HG03571 (cell line): ENCODE results near the gene CSNK1G2.
"Not testable (repeated sequence)": the region's sequence is repeated elsewhere in the genome, so short reads cannot be mapped to it uniquely, and the experiment has no call there.

Experiments
- ATAC-seq: cut with Tn5 transposase; IDR thresholded peaks from one replicate; pipeline ENCODE4 v1.9.1; 2021; ENCODE audit not compliant: unreplicated experiment

CSNK1G2 gene

DNA sequence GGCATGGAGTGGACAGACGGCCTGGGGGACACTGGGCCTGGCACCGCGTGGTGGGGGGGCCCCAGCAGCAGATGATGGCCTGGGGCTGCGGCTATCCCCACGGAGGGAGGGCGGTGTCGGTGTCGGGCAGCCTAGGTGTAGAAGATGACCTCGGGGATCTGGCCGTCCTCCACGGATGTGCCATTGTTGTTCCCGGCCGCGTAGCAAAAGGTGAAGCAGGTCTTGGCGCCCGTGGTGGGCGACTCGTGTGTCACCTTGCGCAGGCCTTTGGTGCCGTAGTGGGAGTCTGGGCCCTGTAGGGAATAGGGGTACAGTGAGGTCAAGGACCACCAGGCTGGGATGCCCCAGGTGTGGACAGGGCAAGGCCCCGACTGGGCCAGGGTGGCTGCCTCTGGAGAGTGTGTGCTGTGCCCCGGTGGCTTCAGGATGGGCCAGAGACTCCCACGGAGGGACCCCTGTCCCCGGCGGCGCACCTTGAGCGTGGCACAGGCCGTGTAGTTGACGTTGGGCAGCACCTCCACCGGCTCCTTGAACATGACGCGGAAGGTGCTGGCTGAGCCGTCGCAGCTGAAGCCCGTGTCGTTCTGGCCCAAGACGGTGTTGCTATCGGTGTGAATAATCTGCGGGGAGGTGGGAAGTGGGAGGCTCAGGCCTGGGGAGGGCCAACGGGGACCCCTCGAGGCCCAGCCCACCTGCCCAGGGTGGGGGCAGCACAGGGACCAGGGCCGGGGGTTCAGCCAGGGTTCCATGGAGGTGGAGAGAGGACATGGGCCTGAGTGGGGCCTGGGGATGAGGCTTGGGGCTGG is 45.6 kb downstream of the CSNK1G2 start:
- no peak for ATAC-seq

- no peak for ATAC-seq
These were observed 46.5 kb downstream of the CSNK1G2 start for GRCh38 chr19:1987197-1988187.

GRCh38 chr19:1988464-1988863 is 47.5 kb downstream of the CSNK1G2 start:
- not testable (repeated sequence) for ATAC-seq

- ATAC-seq: no peak
These were observed 48.7 kb downstream of the CSNK1G2 start for GRCh38 chr19:1989513-1990229.

GRCh38 chr19:1990230-1991017 is 49.5 kb downstream of the CSNK1G2 start:
- no peak for ATAC-seq

DNA sequence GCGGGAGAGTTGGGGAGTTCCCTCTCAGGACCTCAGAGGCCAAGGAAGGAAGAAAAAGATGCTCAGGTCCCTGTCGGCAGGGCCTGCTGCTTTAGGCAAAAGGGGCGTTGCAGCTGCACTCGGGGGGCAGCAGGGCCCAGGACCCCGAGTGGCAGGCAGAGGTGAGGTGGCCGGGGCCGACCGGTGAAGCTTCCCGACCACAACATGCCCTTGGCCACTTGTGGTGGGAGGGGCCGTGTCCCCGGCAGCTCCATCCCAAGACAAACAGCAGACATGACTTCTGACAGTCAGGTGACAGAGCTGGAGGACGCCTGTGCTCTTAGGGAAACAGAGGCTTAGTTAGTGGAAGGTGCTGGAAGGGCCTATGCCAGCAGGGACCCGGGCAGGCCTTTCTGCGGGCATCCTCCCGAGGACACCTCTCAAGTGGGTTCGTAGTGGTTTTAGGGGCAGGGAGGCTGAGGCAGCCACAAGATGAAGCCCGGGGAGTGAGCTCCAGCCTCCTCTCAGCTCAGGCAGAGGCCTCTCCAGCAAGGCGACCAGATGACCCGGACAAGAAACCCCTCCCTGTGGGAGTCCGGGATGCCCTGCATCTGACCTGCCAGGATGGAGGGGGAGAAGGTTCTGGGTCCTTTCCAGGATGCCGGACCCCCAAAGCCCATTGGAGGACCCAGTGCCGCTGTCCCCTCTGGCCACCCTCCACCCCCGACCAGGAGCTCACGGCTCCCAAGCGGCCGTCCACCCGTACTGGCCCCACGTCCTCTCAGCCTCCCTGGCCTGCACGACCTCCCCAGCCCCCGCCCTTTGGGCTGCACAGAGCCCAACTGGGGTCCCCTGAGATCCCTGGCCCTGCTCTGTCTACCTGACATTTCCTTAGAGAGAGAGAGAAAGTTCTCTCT is 50.3 kb downstream of the CSNK1G2 start:
- ATAC-seq: no peak

DNA sequence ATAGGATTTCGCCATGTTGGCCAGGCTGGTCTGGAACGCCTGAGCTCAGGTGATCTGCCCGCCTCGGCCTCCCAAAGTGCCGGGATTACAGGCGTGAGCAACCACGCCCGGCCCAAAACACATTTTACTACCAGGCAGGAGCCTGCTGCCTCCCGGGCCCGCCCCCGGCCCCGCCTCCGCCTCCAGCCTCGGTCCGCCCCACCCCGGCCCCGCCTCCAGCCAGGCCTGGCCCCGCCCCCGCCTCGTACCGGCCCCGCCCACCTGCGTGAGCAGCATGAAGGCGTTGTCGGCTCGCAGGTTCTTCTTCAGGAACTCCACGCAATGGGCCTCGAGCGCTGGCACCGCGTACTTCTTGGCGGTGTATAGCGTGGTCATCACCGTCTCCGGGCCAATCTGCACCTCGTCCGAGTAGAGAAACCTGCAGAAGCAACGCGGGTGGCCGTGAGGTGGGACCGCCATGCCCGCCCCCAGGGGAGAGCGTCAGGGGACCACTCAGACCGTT is 51.8 kb downstream of the CSNK1G2 start:
- no peak for ATAC-seq

DNA sequence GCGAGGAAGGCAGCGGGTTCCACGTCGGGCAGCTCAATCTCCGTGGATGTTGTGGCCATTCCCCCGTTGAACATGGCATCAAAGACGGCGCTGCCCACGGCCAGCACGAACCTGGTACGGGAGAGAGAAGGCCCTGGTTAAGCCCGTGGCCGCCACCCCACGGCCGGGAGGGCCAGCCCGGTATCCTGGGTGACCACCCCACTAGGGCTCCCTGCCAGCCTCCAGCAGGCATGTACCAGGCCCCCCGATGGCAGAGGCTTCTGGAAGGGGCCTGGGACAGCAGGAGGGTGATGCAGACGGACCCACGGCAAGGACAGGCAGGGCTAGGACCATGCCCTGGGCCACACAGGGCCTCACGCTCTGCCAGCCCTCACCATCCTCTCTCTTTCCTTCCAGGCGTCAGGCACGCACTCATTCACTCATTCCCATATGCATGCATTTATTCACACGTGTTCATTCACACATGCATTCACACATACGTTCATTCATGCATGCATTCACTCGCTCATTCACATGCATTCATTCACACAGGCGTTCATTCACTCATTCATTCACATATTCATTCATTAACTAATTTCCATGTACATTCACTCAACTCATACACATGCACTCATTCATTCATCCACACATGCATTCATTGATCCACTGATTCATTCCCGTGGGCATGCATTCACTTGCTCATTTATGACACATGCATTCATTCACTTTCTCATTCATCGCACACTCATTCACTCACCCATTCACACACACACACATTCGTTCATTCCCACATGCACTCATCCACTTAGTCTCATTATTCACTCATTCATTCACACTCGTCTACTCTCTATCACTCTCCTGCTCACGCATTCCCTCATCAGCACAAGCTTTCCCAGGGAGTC is 56.6 kb downstream of the CSNK1G2 start:
- ATAC-seq: no peak

DNA sequence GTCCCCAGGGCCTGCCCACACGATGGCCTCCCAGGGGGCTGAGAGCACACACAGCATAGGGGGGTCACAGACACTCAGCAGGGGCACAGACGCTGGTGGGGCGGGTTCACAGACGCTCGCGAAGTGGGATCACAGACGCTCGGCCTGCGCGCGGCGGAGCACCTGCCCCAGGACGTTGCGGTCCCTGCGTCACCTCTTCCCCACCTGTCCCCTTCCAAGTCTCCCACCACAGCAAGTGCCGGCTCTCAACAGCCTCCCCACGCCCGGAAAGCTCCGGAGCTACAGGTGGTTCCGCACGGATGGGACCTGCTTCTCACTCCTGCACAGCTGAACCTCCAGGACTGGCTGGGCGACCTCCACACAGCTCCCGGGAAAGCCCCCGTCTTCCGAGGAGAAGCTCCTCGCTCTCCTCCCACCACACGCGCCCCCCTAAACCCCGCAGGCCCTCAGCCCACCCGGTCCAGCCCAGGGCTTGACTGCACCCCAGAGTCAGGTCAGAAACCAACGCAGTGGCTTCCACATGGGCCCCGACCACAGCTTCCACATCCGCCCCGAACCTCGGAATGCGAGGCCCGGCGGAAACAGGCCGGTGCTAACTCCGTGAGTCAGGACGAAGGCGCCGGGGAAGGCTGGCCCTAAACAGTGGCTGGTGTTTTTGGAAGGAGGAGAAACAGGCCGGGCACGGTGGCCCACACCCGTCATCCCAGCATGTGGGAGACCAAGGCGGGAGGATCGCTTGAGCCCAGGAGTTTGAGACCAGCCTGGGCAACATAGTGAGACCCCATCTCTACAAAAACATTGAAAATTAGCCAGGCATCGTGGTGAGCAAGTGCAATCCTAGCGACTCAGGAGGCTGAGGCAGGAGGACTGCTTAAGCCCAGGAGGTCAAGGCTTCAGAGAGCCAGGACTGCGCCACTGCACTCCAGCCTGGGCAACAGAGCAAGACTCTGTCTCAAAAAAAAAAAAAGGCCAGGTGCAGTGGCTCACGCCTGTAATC is 58.0 kb downstream of the CSNK1G2 start:
- ATAC-seq: no peak

DNA sequence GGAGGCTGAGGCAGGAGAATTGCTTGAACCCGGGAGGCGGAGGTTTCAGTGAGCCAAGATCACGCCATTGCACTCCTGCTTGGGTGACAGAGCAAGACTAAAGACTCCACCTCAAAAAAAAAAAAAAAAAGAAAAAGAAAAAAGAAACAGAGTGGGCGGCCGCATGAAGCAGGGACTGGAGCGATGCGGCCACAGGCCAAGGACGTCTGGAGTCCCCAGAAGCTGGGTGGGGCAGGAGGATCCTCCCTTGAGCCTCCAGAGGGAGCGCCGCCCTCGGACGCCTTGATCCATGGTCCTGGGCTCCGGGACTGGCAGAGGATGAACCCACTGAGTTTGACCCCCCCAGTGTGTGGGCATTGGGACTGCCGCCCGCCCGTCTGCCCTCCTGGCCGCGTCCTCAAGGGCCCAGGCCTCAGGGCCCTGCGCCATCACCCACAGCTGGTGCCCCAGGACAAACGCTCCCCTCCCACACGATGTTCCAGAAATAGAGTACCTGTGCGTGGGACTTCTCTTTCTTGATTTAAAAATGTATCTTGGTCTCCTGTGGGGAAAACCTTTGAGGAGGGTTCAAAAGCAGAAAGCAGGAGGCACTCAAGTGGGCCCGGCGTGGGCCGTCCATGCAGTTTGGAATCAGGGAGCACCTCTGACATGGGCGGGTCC is 59.0 kb downstream of the CSNK1G2 start:
- ATAC-seq: no peak

DNA sequence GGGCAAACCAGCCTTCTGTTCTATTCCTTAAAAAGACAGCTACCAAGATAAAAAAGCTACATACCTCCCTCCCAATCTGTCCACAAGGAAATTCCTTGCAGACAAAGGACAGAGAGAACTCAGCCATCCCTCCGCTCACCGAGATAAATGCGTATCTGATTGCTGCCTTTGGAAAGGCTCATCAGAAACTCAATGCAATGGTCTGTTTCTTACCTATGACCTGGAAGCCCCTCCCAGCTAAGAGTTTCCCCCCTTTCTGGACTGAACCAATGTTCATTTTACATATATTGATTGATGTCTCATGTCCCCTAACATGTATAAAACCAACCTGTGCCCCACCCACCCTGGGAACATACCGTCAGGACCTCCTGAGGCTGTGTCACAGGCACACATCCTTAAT is 62.9 kb downstream of the CSNK1G2 start:
- no peak for ATAC-seq

- no peak for ATAC-seq
These were observed 69.2 kb downstream of the CSNK1G2 start for GRCh38 chr19:2010135-2010668.

DNA sequence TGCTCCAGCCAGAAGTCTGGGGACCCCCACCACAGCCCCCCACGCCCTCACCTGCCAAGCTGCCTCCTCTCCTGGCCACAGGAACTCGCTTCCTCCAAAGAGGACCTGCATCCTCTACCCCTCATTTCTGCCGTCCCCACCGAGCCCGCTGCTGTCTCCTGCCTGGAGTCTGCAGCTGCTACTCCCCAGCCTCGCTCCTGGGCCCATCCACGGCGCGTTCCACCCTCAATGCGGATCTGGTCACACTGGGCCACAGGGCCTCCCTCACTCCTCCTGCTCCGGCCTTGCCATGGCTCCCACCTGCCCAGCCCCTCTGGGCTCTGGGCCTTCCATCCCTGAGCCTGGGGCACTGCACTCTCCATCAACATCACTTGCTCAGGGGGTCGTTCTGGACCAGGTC is 70.2 kb downstream of the CSNK1G2 start:
- no peak for ATAC-seq

- no peak for ATAC-seq
These were observed 72.1 kb downstream of the CSNK1G2 start for GRCh38 chr19:2012941-2013682.

GRCh38 chr19:2013683-2013961 is 72.7 kb downstream of the CSNK1G2 start:
- ATAC-seq: no peak

- no peak for ATAC-seq
These were observed 73.2 kb downstream of the CSNK1G2 start for GRCh38 chr19:2014131-2014571.
